A673 (cell line): ENCODE measurements around the gene ARL3. TPM values are rescaled to one million over a fixed set of nuclear protein-coding genes. Genes with fewer than 3 reads are reported as not detected.

ENCODE experiments used
- BruUV-seq: library from RNA; stranded (reverse); fragments of 400-500 nt; replicated peaks from 2 replicates; lab custom pipeline; 2021; lab: Mats Ljungman, UMichigan
- CTCF ChIA-PET: fragments of 300-600 bp; sonication (Branson Sonifier 250); formaldehyde crosslinking; loops from one replicate; lab custom pipeline; 2022; ENCODE audit warnings: antibody characterized with exemption; lab: Charles Lee
- POLR2A ChIA-PET: fragments of 300-600 bp; sonication (Branson Sonifier 250); formaldehyde crosslinking; loops from one replicate; lab custom pipeline; 2022; ENCODE audit warnings: antibody characterized with exemption; ENCODE audit not compliant: low non-redundant PET; lab: Charles Lee
- DNase-seq: peaks from one replicate; pipeline ENCODE4 v3.0.0-alpha.2; 2015; ENCODE audit warnings: low spot score
- H3K27ac ChIP-seq: fragments of 200-600 bp; sonication (generic); 2 replicates; pipeline ENCODE4 v1.5.1; 2016; ENCODE audit warnings: mixed run types, low read depth, mild to moderate bottlenecking, mixed read lengths, antibody characterized with exemption, low read length; ENCODE audit not compliant: poor library complexity, severe bottlenecking
- H3K27me3 ChIP-seq: fragments of 200-600 bp; sonication (generic); replicated peaks from 2 replicates; pipeline ENCODE4 v1.6.1; 2017; ENCODE audit warnings: mixed run types, low read depth, mild to moderate bottlenecking, mixed read lengths, antibody characterized with exemption, low read length; ENCODE audit not compliant: insufficient read depth, poor library complexity
- H3K36me3 ChIP-seq: fragments of 200-600 bp; sonication (generic); 2 replicates; pipeline ENCODE4 v1.6.1; 2016; ENCODE audit warnings: mixed run types, mild to moderate bottlenecking, mixed read lengths, antibody characterized with exemption, low read length; ENCODE audit not compliant: insufficient read depth, poor library complexity, severe bottlenecking
- H3K4me1 ChIP-seq: fragments of 200-600 bp; sonication (generic); 2 replicates; pipeline ENCODE4 v1.6.1; 2017; ENCODE audit warnings: mixed run types, mild to moderate bottlenecking, mixed read lengths, antibody characterized with exemption, low read length; ENCODE audit not compliant: insufficient read depth, poor library complexity, severe bottlenecking
- H3K4me3 ChIP-seq: fragments of 200-600 bp; sonication (generic); 2 replicates; pipeline ENCODE4 v1.5.1; 2016; ENCODE audit warnings: low read depth, mixed run types, mild to moderate bottlenecking, mixed read lengths, low read length; ENCODE audit not compliant: poor library complexity, severe bottlenecking
- H3K9me3 ChIP-seq: fragments of 200-600 bp; sonication (generic); 2 replicates; pipeline ENCODE4 v1.6.1; 2016; ENCODE audit warnings: mixed run types, low read depth, mild to moderate bottlenecking, mixed read lengths, antibody characterized with exemption, low read length; ENCODE audit not compliant: poor library complexity, severe bottlenecking
- CTCF ChIP-seq: fragments of 300-800, 200-600 bp; sonication (generic); conservative IDR thresholded peaks from 2 replicates; pipeline ENCODE4 v1.5.1; 2017; ENCODE audit warnings: low read depth, mild to moderate bottlenecking, antibody characterized with exemption, low read length, moderate library complexity, mixed read lengths
- EZH2 ChIP-seq: fragments of 200-600 bp; sonication (generic); IDR thresholded peaks from 2 replicates; pipeline ENCODE4 v1.6.1; 2017; ENCODE audit warnings: borderline replicate concordance, low read depth, mild to moderate bottlenecking, mixed read lengths, antibody characterized with exemption, low read length; ENCODE audit not compliant: poor library complexity, severe bottlenecking
- intact Hi-C: fragments of 100-400 bp; cut with micrococcal nuclease; formaldehyde crosslinking; loops from one replicate; pipeline ENCODE4 v1.10.0; 2022; ENCODE audit not compliant: unreplicated experiment
- total RNA-seq: library from RNA; stranded (reverse); gene quantifications from 2 replicates; pipeline ENCODE4 v1.2.3, GENCODE V29; 2021

The ARL3 gene
- total RNA-seq, 1 experiment from 2014 or later: 14.9 TPM

GRCh38 chr10:102649797-102650654 lies 64.2 kb downstream of the ARL3 start:
- CTCF ChIA-PET: no interaction called here
- DNase-seq: no peak
- no TSS peak for BruUV-seq
- intact Hi-C loops: loop anchor here (10.0 kb wide), 1 partner anchor 255 kb away; the partner anchor contains the start of gene NFKB2
- Histone ChIP-seq H3K27me3 (no peaks in the 10 kb centered on the region), H3K36me3 (no peaks in the 10 kb centered on the region), H3K4me1 (peaks cover 14% of the 10 kb centered on the region), H3K27ac (peak overlapping the region; percentile 19), H3K4me3 (no peak overlapping the region), H3K9me3 (no peaks in the 10 kb centered on the region)
- TF ChIP-seq CTCF (no peak), EZH2 (no peak)
- POLR2A ChIA-PET: no interaction called here

- Histone ChIP-seq H3K36me3 (no peaks in the 10 kb centered on the region), H3K4me1 (peaks cover 14% of the 10 kb centered on the region), H3K4me3 (no peak overlapping the region), H3K9me3 (no peaks in the 10 kb centered on the region), H3K27me3 (no peaks in the 10 kb centered on the region), H3K27ac (peak overlapping the region; percentile 19)
- no peak for DNase-seq
- CTCF ChIA-PET: no interaction called here
- no TSS peak for BruUV-seq
- POLR2A ChIA-PET: no interaction called here
- TF ChIP-seq CTCF (no peak), EZH2 (no peak)
- intact Hi-C loops: loop anchor here (10.0 kb wide), 1 partner anchor 254 kb away; the partner anchor contains the start of gene NFKB2
These were observed 65.1 kb downstream of the ARL3 start for GRCh38 chr10:102648889-102649796.

- Histone ChIP-seq H3K36me3 (no peaks in the 10 kb centered on the region), H3K27ac (no peak overlapping the region), H3K9me3 (no peaks in the 10 kb centered on the region), H3K4me3 (no peak overlapping the region), H3K4me1 (peaks cover 14% of the 10 kb centered on the region), H3K27me3 (no peaks in the 10 kb centered on the region)
- ChIA-PET CTCF (no interaction called here), POLR2A (no interaction called here)
- intact Hi-C loops: loop anchor here (10.0 kb wide), 1 partner anchor 254 kb away; the partner anchor contains the start of gene NFKB2
- no TSS peak for BruUV-seq
- no peak for TF ChIP-seq CTCF
- TF ChIP-seq EZH2: no peak
- no peak for DNase-seq
These were observed 65.8 kb downstream of the ARL3 start for GRCh38 chr10:102648269-102648888.
